Cardiac fibroblast (primary cell): ENCODE measurements around the gene RNF213.

Source experiments
- DNase-seq, 2 donors: peaks; one replicate each; pipeline versions ENCODE4 v3.0.0 to v3.0.0-alpha.2; 2010; ENCODE audit warnings: low read depth in 2 of 2
- H3K4me3 ChIP-seq, 2 donors: replicated peaks in 1 of 2; 1 replicate in 1 of 2; 2 replicates in 1 of 2; pipeline ENCODE4 v1.5.1; 2011; ENCODE audit warnings: low read depth in 2 of 2, low read length in 2 of 2, mild to moderate bottlenecking in 2 of 2, moderate library complexity in 1 of 2
- CTCF ChIP-seq: IDR thresholded peaks from one replicate; pipeline ENCODE4 v1.5.1; 2011; ENCODE audit warnings: low read depth, mild to moderate bottlenecking, low read length, inconsistent platforms

RNF213 gene

GRCh38 chr17:80429356-80430275, 169.0 kb downstream of the RNF213 start:
- DNase-seq: no peak
- no peak for TF ChIP-seq CTCF
- no peak overlapping the region for H3K4me3 ChIP-seq

GRCh38 chr17:80430446-80431245, 170.0 kb downstream of the RNF213 start:
- DNase-seq: no peak
- no peak for TF ChIP-seq CTCF
- no peak overlapping the region for H3K4me3 ChIP-seq

GRCh38 chr17:80431246-80432195, 170.9 kb downstream of the RNF213 start:
- no peak overlapping the region for H3K4me3 ChIP-seq

GRCh38 chr17:80432350-80432955, 171.8 kb downstream of the RNF213 start:
- no peak overlapping the region for H3K4me3 ChIP-seq
- DNase-seq: no peak
- no peak for TF ChIP-seq CTCF

More at GRCh38 chr17:80431246-80432195, 170.9 kb downstream of the RNF213 start:
- no peak for TF ChIP-seq CTCF
- DNase-seq: no peak

- no peak overlapping the region for H3K4me3 ChIP-seq
- DNase-seq: no peak
- TF ChIP-seq CTCF: no peak
These were observed 172.4 kb downstream of the RNF213 start for GRCh38 chr17:80432961-80433550.
